Measurements from ENCODE around the gene SERPINE1. TPM values are rescaled to one million over a fixed set of nuclear protein-coding genes. Genes with fewer than 3 reads are reported as not detected.

Gene SERPINE1
- total and polyA plus RNA-seq, 2 of the 4 experiments (the other 2 are of a cell fraction): 1,441 to 2,783 TPM

DNA sequence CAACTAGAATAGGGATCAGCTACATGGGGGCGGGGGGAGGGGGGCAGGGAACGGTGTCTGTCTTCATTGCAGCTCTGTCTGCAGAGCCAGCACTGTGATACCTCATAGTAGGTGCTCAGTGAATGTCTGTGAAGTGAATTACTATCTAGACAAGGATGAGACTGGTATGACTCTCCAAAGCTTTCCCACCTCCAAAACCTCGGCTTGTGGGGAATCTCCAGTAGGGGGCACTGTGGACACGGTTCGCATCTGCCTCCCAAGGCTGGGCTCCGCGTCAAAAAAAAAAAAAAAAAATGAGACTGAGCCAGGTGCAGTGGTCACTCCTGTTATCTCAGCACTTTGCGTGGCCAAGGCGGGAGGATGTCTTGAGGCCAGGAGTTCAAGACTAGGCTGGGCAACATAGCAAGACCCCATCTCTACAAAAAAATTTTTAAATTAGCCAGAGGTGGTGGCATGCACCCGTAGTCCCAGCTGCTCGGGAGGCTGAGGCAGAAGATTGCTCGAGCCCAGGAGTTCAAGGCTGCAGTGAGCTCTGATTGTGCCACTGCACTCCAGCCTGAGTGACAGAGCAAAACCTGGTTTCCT, 32.0 kb upstream of the SERPINE1 start:
- Histone ChIP-seq H3K27ac (ENCODE audit: insufficient read depth, low read length) (peak overlapping the region; percentile 77), H3K14ac (replicated peaks; ENCODE audit: low read depth, low read length) (peak overlapping the region; percentile 81), H3K9me1 (ENCODE audit: insufficient read depth, low read length) (peaks cover 15% of the 10 kb centered on the region), H4K5ac (ENCODE audit: low read depth, low read length) (no peak overlapping the region), H3K9ac (ENCODE audit: low read depth, low read length) (no peak overlapping the region), H2BK20ac (ENCODE audit: low read depth, low read length) (peak overlapping the region; percentile 96), H3K36me3 (ENCODE audit: control insufficient read depth, insufficient read depth, low read length) (peaks cover 6% of the 10 kb centered on the region; the same call in 1 of the 2 replicates), H4K8ac (ENCODE audit: low read depth in 2 of 2, low read length in 2 of 2) (peak overlapping the region; percentile 25 to 90; a peak in 3 of 4 replicates), H2BK120ac (ENCODE audit: low read depth, low read length) (peak overlapping the region; percentile 97), H3K27me3 (ENCODE audit: control insufficient read depth, insufficient read depth, low read length) (no peaks in the 10 kb centered on the region), H2AFZ (replicated peaks; ENCODE audit: low read length, poor library complexity) (peak overlapping the region; percentile 55), H3K9me3 (ENCODE audit: control insufficient read depth, insufficient read depth, low read length) (no peaks in the 10 kb centered on the region), H3K56ac (ENCODE audit: extremely low read depth, insufficient read depth, low read length) (peak overlapping the region; percentile 56; the same call in 1 of the 2 replicates), H4K20me1 (ENCODE audit: insufficient read depth, low read length) (peaks cover 5% of the 10 kb centered on the region; the same call in 1 of the 2 replicates), H3K4me2 (ENCODE audit: low read depth, low read length) (no peak overlapping the region), H2BK5ac (ENCODE audit: low read depth, low read length, poor library complexity, severe bottlenecking) (peak overlapping the region; percentile 92), H3K4ac (ENCODE audit: low read depth, low read length) (peak overlapping the region; percentile 98), H3K18ac (ENCODE audit: low read depth, low read length) (peak overlapping the region; percentile 38; the same call in 1 of the 2 replicates), H3K79me1 (ENCODE audit: low read depth in 1 of 2, low read length in 2 of 2) (peaks cover 22 to 60% of the 10 kb centered on the region in 2 experiments), H2AK9ac (replicated peaks; ENCODE audit: low read depth, low read length, poor library complexity) (peak overlapping the region; percentile 78), H2AK5ac (ENCODE audit: low read depth, low read length) (peak overlapping the region; percentile 94), H3K4me3 (ENCODE audit: insufficient read depth, low read depth, low read length) (no peak overlapping the region), H3K4me1 (ENCODE audit: control insufficient read depth, insufficient read depth, low read length) (peaks cover 14% of the 10 kb centered on the region), H2BK15ac (ENCODE audit: low read depth, low read length) (peak overlapping the region; percentile 86; the same call in 2 of the 3 replicates), H3K23ac (ENCODE audit: low read depth, low read length) (peak overlapping the region; percentile 94; the same call in 1 of the 2 replicates), H4K91ac (ENCODE audit: insufficient read depth, low read depth, low read length) (peak overlapping the region; percentile 78)
- dilution Hi-C loops (cut with HindIII; ENCODE audit: low sequenced_read_pairs, unreplicated experiment): no loop called here
- ChIA-PET POLR2A (ENCODE audit: unreplicated experiment) (interaction anchor here (0.7 kb wide), 1 partner anchor 45 kb away, joined by 5 read pairs; no protein-coding TSS in a partner anchor), CTCF (interaction anchor here (0.6 to 1.4 kb wide), 6 partner anchors 8 to 42 kb away, joined by 3 to 6 read pairs (median 4); no protein-coding TSS in a partner anchor)
- 80% methylated on average over 4 of the region's 12 CpGs; no CpG with 5 or more reads in 1 of the 2 experiments for WGBS, 2 experiments (ENCODE audit: extremely low coverage in 2 of 2, insufficient read length in 1 of 2)
- peak; percentile 67 for DNase-seq
- TF ChIP-seq FOS (IDR thresholded peaks at IDR 0.05; ENCODE audit: low read depth, low read length) (no peak), RCOR1 (IDR thresholded peaks at IDR 0.05; ENCODE audit: insufficient replicate concordance, low read length) (no peak), SMC3 (IDR thresholded peaks at IDR 0.05; ENCODE audit: low read depth, low read length) (peak; percentile 74), CEBPB (IDR thresholded peaks at IDR 0.05; ENCODE audit: low read depth, low read length) (no peak), MXI1 (IDR thresholded peaks at IDR 0.05; ENCODE audit: borderline replicate concordance, low read depth, low read length) (no peak), MAZ (IDR thresholded peaks at IDR 0.05; ENCODE audit: borderline replicate concordance, low read depth, low read length) (peak; percentile 8; the same call in 1 of the 2 replicates), MAFK (IDR thresholded peaks at IDR 0.05; ENCODE audit: low read depth, low read length) (no peak), RAD21 (IDR thresholded peaks at IDR 0.05; ENCODE audit: low read length) (peak; percentile 76), RFX5 (IDR thresholded peaks at IDR 0.05; ENCODE audit: low read depth, low read length) (no peak)
- TF ChIP-seq, protein P1, sequence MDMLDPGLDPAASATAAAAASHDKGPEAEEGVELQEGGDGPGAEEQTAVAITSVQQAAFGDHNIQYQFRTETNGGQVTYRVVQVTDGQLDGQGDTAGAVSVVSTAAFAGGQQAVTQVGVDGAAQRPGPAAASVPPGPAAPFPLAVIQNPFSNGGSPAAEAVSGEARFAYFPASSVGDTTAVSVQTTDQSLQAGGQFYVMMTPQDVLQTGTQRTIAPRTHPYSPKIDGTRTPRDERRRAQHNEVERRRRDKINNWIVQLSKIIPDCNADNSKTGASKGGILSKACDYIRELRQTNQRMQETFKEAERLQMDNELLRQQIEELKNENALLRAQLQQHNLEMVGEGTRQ (IDR thresholded peaks at IDR 0.05; ENCODE audit: low read depth, low read length): no peak
- TF ChIP-seq, protein P2, sequence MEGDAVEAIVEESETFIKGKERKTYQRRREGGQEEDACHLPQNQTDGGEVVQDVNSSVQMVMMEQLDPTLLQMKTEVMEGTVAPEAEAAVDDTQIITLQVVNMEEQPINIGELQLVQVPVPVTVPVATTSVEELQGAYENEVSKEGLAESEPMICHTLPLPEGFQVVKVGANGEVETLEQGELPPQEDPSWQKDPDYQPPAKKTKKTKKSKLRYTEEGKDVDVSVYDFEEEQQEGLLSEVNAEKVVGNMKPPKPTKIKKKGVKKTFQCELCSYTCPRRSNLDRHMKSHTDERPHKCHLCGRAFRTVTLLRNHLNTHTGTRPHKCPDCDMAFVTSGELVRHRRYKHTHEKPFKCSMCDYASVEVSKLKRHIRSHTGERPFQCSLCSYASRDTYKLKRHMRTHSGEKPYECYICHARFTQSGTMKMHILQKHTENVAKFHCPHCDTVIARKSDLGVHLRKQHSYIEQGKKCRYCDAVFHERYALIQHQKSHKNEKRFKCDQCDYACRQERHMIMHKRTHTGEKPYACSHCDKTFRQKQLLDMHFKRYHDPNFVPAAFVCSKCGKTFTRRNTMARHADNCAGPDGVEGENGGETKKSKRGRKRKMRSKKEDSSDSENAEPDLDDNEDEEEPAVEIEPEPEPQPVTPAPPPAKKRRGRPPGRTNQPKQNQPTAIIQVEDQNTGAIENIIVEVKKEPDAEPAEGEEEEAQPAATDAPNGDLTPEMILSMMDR (conservative IDR thresholded peaks at IDR 0.05; ENCODE audit: low read depth, low read length): peak; percentile 80
- intact Hi-C loops (cut with micrococcal nuclease): loop anchor here (1.0 kb wide), 1 partner anchor 43 kb away; no protein-coding TSS in a partner anchor
- in situ Hi-C loops (cut with MboI; ENCODE audit: low sequenced_read_pairs): loop anchor here (5.0 kb wide), 1 partner anchor 42 kb away; no protein-coding TSS in a partner anchor
- ATAC-seq (ENCODE audit: low read depth): peak; percentile 64
- no TSS peak for BruUV-seq (replicated peaks)

Measured in IMR-90 (cell line).